ENCODE results near the gene SMIM8. TPM values are rescaled to one million over a fixed set of nuclear protein-coding genes. Genes with fewer than 3 reads are reported as not detected.

The SMIM8 gene
- polyA plus RNA-seq, 1 donor: 12.0 TPM

GRCh38 chr6:87350516-87350915, 28.1 kb downstream of the SMIM8 start:
- DNase-seq: no peak

GRCh38 chr6:87351583-87351982, 29.2 kb downstream of the SMIM8 start:
- no peaks in the 10 kb centered on the region for H3K9me3 ChIP-seq (ENCODE audit: control insufficient read depth, low read depth, low read length)
- no peaks in the 10 kb centered on the region for H3K27me3 ChIP-seq (ENCODE audit: control insufficient read depth, insufficient read depth, low read length)
- no peaks in the 10 kb centered on the region for H3K36me3 ChIP-seq (ENCODE audit: control insufficient read depth, insufficient read depth, low read length)
- no peak overlapping the region for H3K27ac ChIP-seq (ENCODE audit: low read length)
- no peak overlapping the region for H3K4me3 ChIP-seq (ENCODE audit: low read length)
- no peak for DNase-seq
- no peaks in the 10 kb centered on the region for H3K4me1 ChIP-seq (ENCODE audit: control insufficient read depth, insufficient read depth, low read length)
- no CpG with 5 or more reads among the region's 1 CpG for WGBS (ENCODE audit: insufficient coverage, low lambda C conversion rate)

More at GRCh38 chr6:87350516-87350915, 28.1 kb downstream of the SMIM8 start:
- Histone ChIP-seq H3K9me3 (ENCODE audit: control insufficient read depth, low read depth, low read length) (no peaks in the 10 kb centered on the region), H3K4me1 (ENCODE audit: control insufficient read depth, insufficient read depth, low read length) (no peaks in the 10 kb centered on the region), H3K36me3 (ENCODE audit: control insufficient read depth, insufficient read depth, low read length) (no peaks in the 10 kb centered on the region), H3K27me3 (ENCODE audit: control insufficient read depth, insufficient read depth, low read length) (no peaks in the 10 kb centered on the region), H3K4me3 (ENCODE audit: low read length) (no peak overlapping the region), H3K27ac (ENCODE audit: low read length) (no peak overlapping the region)

GRCh38 chr6:87356181-87356580, 33.8 kb downstream of the SMIM8 start:
- no peaks in the 10 kb centered on the region for H3K9me3 ChIP-seq (ENCODE audit: control insufficient read depth, low read depth, low read length)
- WGBS (ENCODE audit: insufficient coverage, low lambda C conversion rate): 100% methylated on average over 1 of the region's 4 CpGs
- no peaks in the 10 kb centered on the region for H3K36me3 ChIP-seq (ENCODE audit: control insufficient read depth, insufficient read depth, low read length)
- H3K4me1 ChIP-seq (ENCODE audit: control insufficient read depth, insufficient read depth, low read length): no peaks in the 10 kb centered on the region
- H3K4me3 ChIP-seq (ENCODE audit: low read length): no peak overlapping the region
- H3K27ac ChIP-seq (ENCODE audit: low read length): no peak overlapping the region
- DNase-seq: no peak
- no peaks in the 10 kb centered on the region for H3K27me3 ChIP-seq (ENCODE audit: control insufficient read depth, insufficient read depth, low read length)

GRCh38 chr6:87357479-87358196, 35.2 kb downstream of the SMIM8 start:
- no peaks in the 10 kb centered on the region for H3K36me3 ChIP-seq (ENCODE audit: control insufficient read depth, insufficient read depth, low read length)
- no peak overlapping the region for H3K27ac ChIP-seq (ENCODE audit: low read length)
- H3K4me1 ChIP-seq (ENCODE audit: control insufficient read depth, insufficient read depth, low read length): no peaks in the 10 kb centered on the region
- no CpG with 5 or more reads among the region's 3 CpGs for WGBS (ENCODE audit: insufficient coverage, low lambda C conversion rate)
- DNase-seq: no peak
- H3K4me3 ChIP-seq (ENCODE audit: low read length): no peak overlapping the region
- no peaks in the 10 kb centered on the region for H3K27me3 ChIP-seq (ENCODE audit: control insufficient read depth, insufficient read depth, low read length)
- H3K9me3 ChIP-seq (ENCODE audit: control insufficient read depth, low read depth, low read length): no peaks in the 10 kb centered on the region

- WGBS (ENCODE audit: insufficient coverage, low lambda C conversion rate): no CpG with 5 or more reads among the region's 5 CpGs
- H3K4me3 ChIP-seq (ENCODE audit: low read length): no peak overlapping the region
- H3K36me3 ChIP-seq (ENCODE audit: control insufficient read depth, insufficient read depth, low read length): no peaks in the 10 kb centered on the region
- H3K27me3 ChIP-seq (ENCODE audit: control insufficient read depth, insufficient read depth, low read length): no peaks in the 10 kb centered on the region
- H3K4me1 ChIP-seq (ENCODE audit: control insufficient read depth, insufficient read depth, low read length): no peaks in the 10 kb centered on the region
- no peaks in the 10 kb centered on the region for H3K9me3 ChIP-seq (ENCODE audit: control insufficient read depth, low read depth, low read length)
- no peak for DNase-seq
- no peak overlapping the region for H3K27ac ChIP-seq (ENCODE audit: low read length)
Measured at GRCh38 chr6:87364602-87365252, 42.3 kb downstream of the SMIM8 start.

- WGBS (ENCODE audit: insufficient coverage, low lambda C conversion rate): 100% methylated on average over 2 of the region's 4 CpGs
- Histone ChIP-seq H3K4me3 (ENCODE audit: low read length) (no peak overlapping the region), H3K9me3 (ENCODE audit: control insufficient read depth, low read depth, low read length) (no peaks in the 10 kb centered on the region), H3K4me1 (ENCODE audit: control insufficient read depth, insufficient read depth, low read length) (no peaks in the 10 kb centered on the region), H3K36me3 (ENCODE audit: control insufficient read depth, insufficient read depth, low read length) (no peaks in the 10 kb centered on the region), H3K27ac (ENCODE audit: low read length) (no peak overlapping the region), H3K27me3 (ENCODE audit: control insufficient read depth, insufficient read depth, low read length) (no peaks in the 10 kb centered on the region)
- no peak for DNase-seq
Measured at GRCh38 chr6:87366072-87366827, 43.9 kb downstream of the SMIM8 start.

- no peak overlapping the region for H3K27ac ChIP-seq (ENCODE audit: low read length)
- no CpG with 5 or more reads among the region's 3 CpGs for WGBS (ENCODE audit: insufficient coverage, low lambda C conversion rate)
- no peaks in the 10 kb centered on the region for H3K27me3 ChIP-seq (ENCODE audit: control insufficient read depth, insufficient read depth, low read length)
- no peaks in the 10 kb centered on the region for H3K9me3 ChIP-seq (ENCODE audit: control insufficient read depth, low read depth, low read length)
- DNase-seq: no peak
- no peaks in the 10 kb centered on the region for H3K4me1 ChIP-seq (ENCODE audit: control insufficient read depth, insufficient read depth, low read length)
- H3K4me3 ChIP-seq (ENCODE audit: low read length): no peak overlapping the region
- no peaks in the 10 kb centered on the region for H3K36me3 ChIP-seq (ENCODE audit: control insufficient read depth, insufficient read depth, low read length)
Measured at GRCh38 chr6:87366899-87367298, 44.5 kb downstream of the SMIM8 start.

GRCh38 chr6:87373377-87373776, 51.0 kb downstream of the SMIM8 start:
- DNase-seq: no peak

GRCh38 chr6:87375315-87375714, 52.9 kb downstream of the SMIM8 start:
- no peaks in the 10 kb centered on the region for H3K4me1 ChIP-seq (ENCODE audit: control insufficient read depth, insufficient read depth, low read length)
- H3K9me3 ChIP-seq (ENCODE audit: control insufficient read depth, low read depth, low read length): peaks cover 3% of the 10 kb centered on the region
- H3K27ac ChIP-seq (ENCODE audit: low read length): no peak overlapping the region
- no peaks in the 10 kb centered on the region for H3K27me3 ChIP-seq (ENCODE audit: control insufficient read depth, insufficient read depth, low read length)
- H3K4me3 ChIP-seq (ENCODE audit: low read length): no peak overlapping the region
- no peaks in the 10 kb centered on the region for H3K36me3 ChIP-seq (ENCODE audit: control insufficient read depth, insufficient read depth, low read length)
- DNase-seq: no peak
- WGBS (ENCODE audit: insufficient coverage, low lambda C conversion rate): 69% methylated on average over 2 of the region's 2 CpGs

More at GRCh38 chr6:87373377-87373776, 51.0 kb downstream of the SMIM8 start:
- WGBS (ENCODE audit: insufficient coverage, low lambda C conversion rate): no CpG with 5 or more reads among the region's 2 CpGs
- Histone ChIP-seq H3K9me3 (ENCODE audit: control insufficient read depth, low read depth, low read length) (peaks cover 3% of the 10 kb centered on the region), H3K4me3 (ENCODE audit: low read length) (no peak overlapping the region), H3K27me3 (ENCODE audit: control insufficient read depth, insufficient read depth, low read length) (no peaks in the 10 kb centered on the region), H3K4me1 (ENCODE audit: control insufficient read depth, insufficient read depth, low read length) (no peaks in the 10 kb centered on the region), H3K27ac (ENCODE audit: low read length) (no peak overlapping the region), H3K36me3 (ENCODE audit: control insufficient read depth, insufficient read depth, low read length) (no peaks in the 10 kb centered on the region)

GRCh38 chr6:87376643-87377042, 54.3 kb downstream of the SMIM8 start:
- no peak for DNase-seq
- no peaks in the 10 kb centered on the region for H3K4me1 ChIP-seq (ENCODE audit: control insufficient read depth, insufficient read depth, low read length)
- H3K9me3 ChIP-seq (ENCODE audit: control insufficient read depth, low read depth, low read length): peaks cover 3% of the 10 kb centered on the region
- no peak overlapping the region for H3K27ac ChIP-seq (ENCODE audit: low read length)
- no peak overlapping the region for H3K4me3 ChIP-seq (ENCODE audit: low read length)
- no CpG with 5 or more reads among the region's 2 CpGs for WGBS (ENCODE audit: insufficient coverage, low lambda C conversion rate)
- no peaks in the 10 kb centered on the region for H3K27me3 ChIP-seq (ENCODE audit: control insufficient read depth, insufficient read depth, low read length)
- no peaks in the 10 kb centered on the region for H3K36me3 ChIP-seq (ENCODE audit: control insufficient read depth, insufficient read depth, low read length)

All from large intestine (tissue), 3 donors.